ENCODE results near the gene SHBG. TPM values are rescaled to one million over a fixed set of nuclear protein-coding genes. Genes with fewer than 3 reads are reported as not detected.

Gene SHBG
- total RNA-seq, 4 donors from 2014 or later = 0.83 TPM; not detected in 3

GRCh38 chr17:7626307-7626706, 3.6 kb upstream of the SHBG start:
- intact Hi-C loops (cut with DNase I) = no loop called here
- Histone ChIP-seq H3K9me3 (no peaks in the 10 kb centered on the region), H3K4me1 (peaks cover 9 to 19% (median 17%) of the 10 kb centered on the region in 4 donors), H3K27ac (replicated peaks in 1 of 4) (peak overlapping the region; percentile 91 to 97 (median 96)), H3K4me3 (peak overlapping the region in 3 of 4 donors; percentile 71 to 84 (median 80)), H3K27me3 (no peaks in the 10 kb centered on the region), H3K36me3 (peaks cover 0 to 8% (median 2%) of the 10 kb centered on the region in 4 donors)
- 84% methylated on average over 7 of the region's 7 CpGs for WGBS
- DNase-seq (ENCODE audit: extremely low spot score) = no peak
- TF ChIP-seq CTCF (IDR thresholded peaks at IDR 0.05) (no peak), EP300 (IDR thresholded peaks at IDR 0.05) (no peak), POLR2A (IDR thresholded peaks at IDR 0.05; ENCODE audit: low read depth) (no peak), POLR2AphosphoS5 (IDR thresholded peaks at IDR 0.05) (no peak)

- TF ChIP-seq CTCF (IDR thresholded peaks at IDR 0.05) (no peak), EP300 (IDR thresholded peaks at IDR 0.05) (no peak), POLR2AphosphoS5 (IDR thresholded peaks at IDR 0.05) (no peak), POLR2A (IDR thresholded peaks at IDR 0.05; ENCODE audit: low read depth) (no peak)
- intact Hi-C loops (cut with DNase I) = no loop called here
Measured at GRCh38 chr17:7626956-7627249, 3.0 kb upstream of the SHBG start.

GRCh38 chr17:7627250-7628121, 2.4 kb upstream of the SHBG start, which contains the start of gene SAT2:
TSS of gene SAT2 (minus strand) at chr17:7627821. CDS start at chr17:7627635, 186 bp downstream.
- peak in 1 of 3 experiments; percentile 7 for TF ChIP-seq CTCF (IDR thresholded peaks at IDR 0.05)
- peak; percentile 66 for TF ChIP-seq POLR2A (IDR thresholded peaks at IDR 0.05; ENCODE audit: low read depth)
- no peak for TF ChIP-seq EP300 (IDR thresholded peaks at IDR 0.05)
- peak; percentile 75 to 91 for TF ChIP-seq POLR2AphosphoS5 (IDR thresholded peaks at IDR 0.05)
- intact Hi-C loops (cut with DNase I) = no loop called here
- H3K27me3 ChIP-seq = no peaks in the 10 kb centered on the region
- peak within 1 kb of the TSS; percentile 71 to 85 (median 82) for H3K4me3 ChIP-seq
- peak; percentile 100 for DNase-seq (ENCODE audit: extremely low spot score)
- 0% methylated on average over 29 of the region's 54 CpGs for WGBS
- H3K27ac ChIP-seq (replicated peaks in 1 of 4) = peak within 1 kb of the TSS; percentile 91 to 97 (median 96)
- no peaks in the 10 kb centered on the region for H3K9me3 ChIP-seq
- peaks cover 9 to 19% (median 18%) of the 10 kb centered on the region in 4 donors for H3K4me1 ChIP-seq
- H3K36me3 ChIP-seq = peaks cover 0 to 8% (median 2%) of the 10 kb centered on the region in 4 donors

More at GRCh38 chr17:7626956-7627249, 3.0 kb upstream of the SHBG start:
- Histone ChIP-seq H3K4me1 (peaks cover 9 to 19% (median 17%) of the 10 kb centered on the region in 4 donors), H3K27me3 (no peaks in the 10 kb centered on the region), H3K36me3 (peaks cover 0 to 8% (median 2%) of the 10 kb centered on the region in 4 donors), H3K9me3 (no peaks in the 10 kb centered on the region), H3K27ac (replicated peaks in 1 of 4) (peak overlapping the region; percentile 91 to 97 (median 96)), H3K4me3 (peak overlapping the region; percentile 71 to 85 (median 82))
- no peak for DNase-seq (ENCODE audit: extremely low spot score)
- WGBS = 14% methylated on average over 6 of the region's 6 CpGs

- TF ChIP-seq POLR2A (IDR thresholded peaks at IDR 0.05; ENCODE audit: low read depth) (no peak), CTCF (IDR thresholded peaks at IDR 0.05) (no peak), EP300 (IDR thresholded peaks at IDR 0.05) (no peak), POLR2AphosphoS5 (IDR thresholded peaks at IDR 0.05) (no peak)
- no peak for DNase-seq (ENCODE audit: extremely low spot score)
- H3K27ac ChIP-seq (replicated peaks in 1 of 4) = no peak overlapping the region
- H3K27me3 ChIP-seq = no peaks in the 10 kb centered on the region
- WGBS = 80% methylated on average over 11 of the region's 11 CpGs
- intact Hi-C loops (cut with DNase I) = loop anchor here (2.0 kb wide), 1 partner anchor 55 kb away; the partner anchor contains the start of gene TP53
- H3K36me3 ChIP-seq = no peaks in the 10 kb centered on the region
- H3K4me3 ChIP-seq = no peak overlapping the region
- H3K4me1 ChIP-seq = peaks cover 4 to 16% (median 13%) of the 10 kb centered on the region in 4 donors
- H3K9me3 ChIP-seq = no peaks in the 10 kb centered on the region
Measured at GRCh38 chr17:7631398-7632380, 1.8 kb downstream of the SHBG start.

Data from esophagus muscularis mucosa (tissue), 4 donors.